ENCODE data around the gene PCDH1.

DNA sequence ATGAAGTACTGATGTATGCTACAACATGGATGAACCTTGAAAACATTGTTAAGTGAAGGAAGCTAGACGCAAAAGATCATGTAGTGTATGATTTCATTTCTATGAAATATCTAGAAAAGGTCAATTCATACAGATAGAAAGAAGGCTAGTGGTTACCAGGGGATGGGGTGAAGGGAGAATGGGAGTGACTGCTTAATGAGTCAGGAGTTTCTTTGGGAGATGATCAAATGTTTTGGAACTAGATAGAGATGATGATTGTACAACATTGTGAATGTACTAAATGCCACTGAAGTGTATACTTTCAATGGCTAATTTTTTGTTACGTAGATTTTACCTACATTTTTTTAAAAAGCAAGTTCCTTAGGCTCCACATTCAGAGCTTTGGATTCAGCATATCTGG, 30.6 kb upstream of the PCDH1 start:
- TF ChIP-seq, protein P1, sequence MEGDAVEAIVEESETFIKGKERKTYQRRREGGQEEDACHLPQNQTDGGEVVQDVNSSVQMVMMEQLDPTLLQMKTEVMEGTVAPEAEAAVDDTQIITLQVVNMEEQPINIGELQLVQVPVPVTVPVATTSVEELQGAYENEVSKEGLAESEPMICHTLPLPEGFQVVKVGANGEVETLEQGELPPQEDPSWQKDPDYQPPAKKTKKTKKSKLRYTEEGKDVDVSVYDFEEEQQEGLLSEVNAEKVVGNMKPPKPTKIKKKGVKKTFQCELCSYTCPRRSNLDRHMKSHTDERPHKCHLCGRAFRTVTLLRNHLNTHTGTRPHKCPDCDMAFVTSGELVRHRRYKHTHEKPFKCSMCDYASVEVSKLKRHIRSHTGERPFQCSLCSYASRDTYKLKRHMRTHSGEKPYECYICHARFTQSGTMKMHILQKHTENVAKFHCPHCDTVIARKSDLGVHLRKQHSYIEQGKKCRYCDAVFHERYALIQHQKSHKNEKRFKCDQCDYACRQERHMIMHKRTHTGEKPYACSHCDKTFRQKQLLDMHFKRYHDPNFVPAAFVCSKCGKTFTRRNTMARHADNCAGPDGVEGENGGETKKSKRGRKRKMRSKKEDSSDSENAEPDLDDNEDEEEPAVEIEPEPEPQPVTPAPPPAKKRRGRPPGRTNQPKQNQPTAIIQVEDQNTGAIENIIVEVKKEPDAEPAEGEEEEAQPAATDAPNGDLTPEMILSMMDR (IDR thresholded peaks at IDR 0.05) = no peak
- no peak for TF ChIP-seq ZFX (IDR thresholded peaks at IDR 0.05; ENCODE audit: borderline replicate concordance)

Data from 22Rv1 (cell line).